ENCODE data around the gene MARS1.

MARS1 gene

DNA sequence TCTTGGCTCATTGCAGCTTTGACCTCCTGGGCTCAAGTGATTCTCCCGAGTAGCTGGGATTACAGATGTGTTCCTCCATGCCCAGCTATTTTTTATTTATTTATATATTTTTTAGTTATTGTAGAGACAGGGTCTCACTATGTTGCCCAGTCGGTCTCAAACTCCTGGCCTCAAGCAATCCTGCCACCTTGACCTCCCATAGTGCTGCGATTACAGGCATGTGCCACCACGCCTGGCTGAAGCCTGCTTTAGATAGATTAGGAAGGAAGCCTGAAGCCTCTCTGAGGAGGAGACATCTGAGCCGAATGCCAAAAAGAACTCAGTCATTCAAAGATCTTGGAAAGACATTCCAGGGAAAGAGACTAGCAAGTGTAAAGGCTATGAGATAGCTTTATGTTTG, 43.1 kb upstream of the MARS1 start:
- TF ChIP-seq CTCF (IDR thresholded peaks at IDR 0.05), result no peak
- Histone ChIP-seq H3K4me2 (ENCODE audit: low read length) (no peak overlapping the region), H3K9me3 (ENCODE audit: control insufficient read depth, low read length) (no peaks in the 10 kb centered on the region), H3K27me3 (ENCODE audit: control insufficient read depth, insufficient read depth, low read length) (no peaks in the 10 kb centered on the region), H3K4me3 (ENCODE audit: low read depth, low read length) (no peak overlapping the region), H3K79me2 (no peaks in the 10 kb centered on the region), H3K9ac (no peak overlapping the region), H3K27ac (no peak overlapping the region), H3K36me3 (ENCODE audit: control insufficient read depth, insufficient read depth, low read length) (no peaks in the 10 kb centered on the region), H2AFZ (peak overlapping the region; percentile 1), H3K4me1 (no peaks in the 10 kb centered on the region)

GRCh38 chr12:57446292-57446960, 41.4 kb upstream of the MARS1 start:
- no peak overlapping the region for H3K4me2 ChIP-seq (ENCODE audit: low read length)
- H3K9me3 ChIP-seq (ENCODE audit: control insufficient read depth, low read length), result no peaks in the 10 kb centered on the region
- H3K36me3 ChIP-seq (ENCODE audit: control insufficient read depth, insufficient read depth, low read length), result no peaks in the 10 kb centered on the region
- no peaks in the 10 kb centered on the region for H3K27me3 ChIP-seq (ENCODE audit: control insufficient read depth, insufficient read depth, low read length)
- no peak overlapping the region for H2AFZ ChIP-seq
- TF ChIP-seq CTCF (IDR thresholded peaks at IDR 0.05), result no peak
- no peak overlapping the region for H3K4me3 ChIP-seq (ENCODE audit: low read depth, low read length)
- no peak overlapping the region for H3K9ac ChIP-seq
- H3K27ac ChIP-seq, result no peak overlapping the region
- H3K4me1 ChIP-seq, result no peaks in the 10 kb centered on the region
- no peaks in the 10 kb centered on the region for H3K79me2 ChIP-seq

- Histone ChIP-seq H3K9ac (no peak overlapping the region), H3K9me3 (ENCODE audit: control insufficient read depth, low read length) (no peaks in the 10 kb centered on the region), H3K4me2 (ENCODE audit: low read length) (no peak overlapping the region), H3K79me2 (no peaks in the 10 kb centered on the region), H3K27ac (no peak overlapping the region), H3K27me3 (ENCODE audit: control insufficient read depth, insufficient read depth, low read length) (no peaks in the 10 kb centered on the region), H3K4me1 (no peaks in the 10 kb centered on the region), H3K4me3 (ENCODE audit: low read depth, low read length) (no peak overlapping the region), H3K36me3 (ENCODE audit: control insufficient read depth, insufficient read depth, low read length) (no peaks in the 10 kb centered on the region), H2AFZ (no peak overlapping the region)
- TF ChIP-seq CTCF (IDR thresholded peaks at IDR 0.05), result no peak
Observed at GRCh38 chr12:57448669-57449068, 39.2 kb upstream of the MARS1 start.

DNA sequence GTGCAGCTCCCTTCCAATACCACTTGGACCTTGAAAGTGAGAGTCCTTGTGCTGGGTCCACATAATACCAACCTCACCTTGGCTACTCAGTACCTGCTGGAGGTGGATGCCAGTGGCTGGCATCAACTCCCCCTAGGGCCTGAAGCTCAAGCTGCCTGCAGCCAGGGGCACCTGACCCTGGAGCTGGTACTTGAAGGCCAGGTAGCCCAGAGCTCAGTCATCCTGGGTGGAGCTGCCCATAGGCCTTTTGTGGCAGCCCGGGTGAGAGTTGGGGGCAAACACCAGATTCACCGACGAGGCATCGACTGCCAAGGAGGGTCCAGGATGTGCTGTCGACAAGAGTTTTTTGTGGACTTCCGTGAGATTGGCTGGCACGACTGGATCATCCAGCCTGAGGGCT, 38.5 kb upstream of the MARS1 start:
- Histone ChIP-seq H3K27me3 (ENCODE audit: control insufficient read depth, insufficient read depth, low read length) (no peaks in the 10 kb centered on the region), H3K27ac (no peak overlapping the region), H3K4me2 (ENCODE audit: low read length) (no peak overlapping the region), H3K4me3 (ENCODE audit: low read depth, low read length) (no peak overlapping the region), H2AFZ (no peak overlapping the region), H3K4me1 (no peaks in the 10 kb centered on the region), H3K79me2 (no peaks in the 10 kb centered on the region), H3K9ac (no peak overlapping the region), H3K36me3 (ENCODE audit: control insufficient read depth, insufficient read depth, low read length) (no peaks in the 10 kb centered on the region), H3K9me3 (ENCODE audit: control insufficient read depth, low read length) (no peaks in the 10 kb centered on the region)
- TF ChIP-seq CTCF (IDR thresholded peaks at IDR 0.05), result no peak

- Histone ChIP-seq H3K9ac (no peak overlapping the region), H3K27ac (no peak overlapping the region), H3K4me3 (ENCODE audit: low read depth, low read length) (no peak overlapping the region), H3K9me3 (ENCODE audit: control insufficient read depth, low read length) (no peaks in the 10 kb centered on the region), H2AFZ (no peak overlapping the region), H3K79me2 (no peaks in the 10 kb centered on the region), H3K27me3 (ENCODE audit: control insufficient read depth, insufficient read depth, low read length) (no peaks in the 10 kb centered on the region), H3K4me1 (peaks cover 5% of the 10 kb centered on the region), H3K36me3 (ENCODE audit: control insufficient read depth, insufficient read depth, low read length) (no peaks in the 10 kb centered on the region), H3K4me2 (ENCODE audit: low read length) (no peak overlapping the region)
- no peak for TF ChIP-seq CTCF (IDR thresholded peaks at IDR 0.05)
Observed at GRCh38 chr12:57450057-57450456, 37.8 kb upstream of the MARS1 start.
